ENCODE data around the gene TDG. TPM values are rescaled to one million over a fixed set of nuclear protein-coding genes. Genes with fewer than 3 reads are reported as not detected.

TDG gene
- total RNA-seq, 1 experiment from 2014 or later: 70.3 TPM

- no peak overlapping the region for H3K9ac ChIP-seq (ENCODE audit: extremely low read depth, insufficient read length, low read length)
- H2AFZ ChIP-seq (ENCODE audit: low read length): no peak overlapping the region
- no peaks in the 10 kb centered on the region for H3K4me1 ChIP-seq (ENCODE audit: insufficient read depth, low read length)
- no peak overlapping the region for H3K27ac ChIP-seq (ENCODE audit: insufficient read length, low read depth, low read length)
- H3K27me3 Mint-ChIP-seq (ENCODE audit: low read depth): no peaks in the 10 kb centered on the region
- H3K14ac ChIP-seq (ENCODE audit: insufficient read depth, low read length): no peak overlapping the region
- TF ChIP-seq CTCF (conservative IDR thresholded peaks at IDR 0.05): no peak
- H3K9me3 ChIP-seq (ENCODE audit: control insufficient read depth, low read depth, low read length): no peaks in the 10 kb centered on the region
- H2BK20ac ChIP-seq (ENCODE audit: low read depth, low read length, poor library complexity, severe bottlenecking): no peak overlapping the region
- H3K4ac ChIP-seq (ENCODE audit: low read depth, low read length): no peak overlapping the region
- H2BK120ac ChIP-seq (ENCODE audit: low read depth, low read length, poor library complexity, severe bottlenecking): no peak overlapping the region
- no CpG with 5 or more reads among the region's 13 CpGs for WGBS (ENCODE audit: extremely low coverage, insufficient read length, low lambda C conversion rate)
- no peak overlapping the region for H3K27ac Mint-ChIP-seq
- H3K4me3 Mint-ChIP-seq: no peak overlapping the region; a peak in 1 of 5 replicates
- H4K8ac ChIP-seq (replicated peaks; ENCODE audit: insufficient read length, low read depth, low read length): no peak overlapping the region
- no peak overlapping the region for H2BK12ac ChIP-seq (ENCODE audit: insufficient read length, low read depth, low read length)
- H3K23ac ChIP-seq (ENCODE audit: insufficient read length, low read depth, low read length): no peak overlapping the region
- peaks cover 50 to 96% (median 85%) of the 10 kb centered on the region in 3 experiments; a peak in 6 of 7 replicates for H3K36me3 Mint-ChIP-seq (ENCODE audit: insufficient read depth in 1 of 3, low read depth in 3 of 3)
- H2BK15ac ChIP-seq (ENCODE audit: low read depth, low read length): no peak overlapping the region
- H3K4me1 Mint-ChIP-seq: no peaks in the 10 kb centered on the region
- no peaks in the 10 kb centered on the region for H3K27me3 ChIP-seq (ENCODE audit: insufficient read depth, low read length)
- H2AK5ac ChIP-seq (ENCODE audit: insufficient read length, low read length): no peak overlapping the region
- no peaks in the 10 kb centered on the region for H4K20me1 ChIP-seq (ENCODE audit: control insufficient read depth, insufficient read depth, insufficient read length)
- H3K4me2 ChIP-seq (ENCODE audit: insufficient read depth, insufficient read length, low read length): no peak overlapping the region
- DNase-seq: no peak
- no peaks in the 10 kb centered on the region for H3K79me1 ChIP-seq (ENCODE audit: insufficient read depth, low read depth, low read length, poor library complexity, severe bottlenecking)
- no peak overlapping the region for H3K56ac ChIP-seq (ENCODE audit: insufficient read length, low read depth, low read length)
- no peak overlapping the region for H4K5ac ChIP-seq (ENCODE audit: insufficient read length, low read depth, low read length)
- H3T11ph ChIP-seq (ENCODE audit: low read length): no peak overlapping the region
- no peaks in the 10 kb centered on the region for H3K23me2 ChIP-seq (ENCODE audit: insufficient read length, low read depth, low read length, poor library complexity, severe bottlenecking)
- no peak overlapping the region for H4K91ac ChIP-seq (ENCODE audit: insufficient read length, low read depth, low read length)
- no peaks in the 10 kb centered on the region for H3K9me3 Mint-ChIP-seq
- H2BK5ac ChIP-seq (ENCODE audit: insufficient read length, low read length): no peak overlapping the region
- H3K79me2 ChIP-seq (ENCODE audit: insufficient read depth, low read length): no peaks in the 10 kb centered on the region
- no peak overlapping the region for H3K18ac ChIP-seq (ENCODE audit: insufficient read length, low read depth, low read length)
Observed at GRCh38 chr12:103948746-103949406, 16.8 kb upstream of the TDG start.

Data from H9 (cell line).